GM15510 (cell line): Measurements from ENCODE around the gene AGPAT1.
A peak's percentile ranks its signal among the peaks of the same experiment; 100 is the strongest.

Experiments used
- POLR2A ChIP-seq: IDR thresholded peaks from 3 replicates; pipeline ENCODE4 v1.6.1; 2011; ENCODE audit warnings: borderline replicate concordance; ENCODE audit not compliant: insufficient read length; ENCODE audit errors: extremely low read depth

The AGPAT1 gene

GRCh38 chr6:32167154-32167760 lies 8.6 kb downstream of the AGPAT1 start:
- TF ChIP-seq POLR2A, result no peak

DNA sequence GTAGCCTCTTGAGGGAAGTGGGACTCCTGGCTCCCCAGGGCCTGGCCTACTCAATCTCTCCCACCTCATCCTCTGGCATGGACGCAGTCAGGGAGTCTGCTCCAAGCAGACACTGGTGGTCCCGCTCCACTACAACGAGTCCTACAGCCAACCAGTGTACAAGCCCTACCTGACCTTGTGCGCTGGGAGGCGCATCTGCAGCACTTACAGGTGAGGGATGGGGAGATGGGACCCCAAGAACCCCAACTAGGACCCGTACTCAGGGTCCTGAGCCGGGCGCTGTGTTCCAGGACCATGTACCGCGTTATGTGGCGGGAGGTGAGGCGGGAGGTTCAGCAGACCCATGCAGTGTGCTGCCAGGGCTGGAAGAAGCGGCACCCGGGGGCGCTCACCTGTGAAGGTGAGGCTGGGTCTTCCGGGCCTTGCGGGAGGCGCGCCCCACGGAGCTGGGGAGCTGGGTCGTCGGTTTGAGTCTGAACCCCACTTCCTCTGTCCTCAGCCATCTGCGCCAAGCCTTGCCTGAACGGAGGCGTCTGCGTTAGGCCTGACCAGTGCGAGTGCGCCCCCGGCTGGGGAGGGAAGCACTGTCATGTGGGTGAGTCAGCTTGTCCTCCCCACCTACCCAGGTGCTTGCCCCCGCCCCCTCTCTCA lies 9.3 kb downstream of the AGPAT1 start:
- TF ChIP-seq POLR2A, result no peak

- TF ChIP-seq POLR2A, result no peak
These were observed 11.6 kb downstream of the AGPAT1 start, which contains the start of gene EGFL8 for GRCh38 chr6:32164295-32164694. Gene EGFL8, plus strand, starts transcription at chr6:32164595. Its CDS starts 1,571 bp downstream, at chr6:32166166.

- TF ChIP-seq POLR2A, result no peak
These were observed 12.2 kb downstream of the AGPAT1 start for GRCh38 chr6:32163559-32164258.

- TF ChIP-seq POLR2A, result no peak
These were observed 17.8 kb downstream of the AGPAT1 start for GRCh38 chr6:32158052-32158451.

DNA sequence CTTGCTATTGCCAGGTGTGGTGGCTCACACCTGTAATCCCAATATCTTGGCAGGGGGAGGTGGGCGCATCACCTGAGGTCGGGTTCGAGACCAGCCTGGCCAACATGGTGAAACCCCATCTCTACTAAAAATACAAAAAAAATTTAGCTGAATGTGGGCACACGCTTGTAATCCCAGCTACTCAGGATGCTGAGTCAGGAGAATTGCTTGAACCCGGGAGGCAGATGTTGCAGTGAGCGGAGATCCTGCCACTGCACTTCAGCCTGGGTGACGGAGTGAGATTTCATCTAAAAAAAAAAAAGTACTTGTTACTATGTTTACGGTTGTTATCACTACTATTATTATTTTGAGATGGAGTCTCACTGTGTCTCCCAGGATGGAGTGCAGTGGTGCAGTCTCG lies 19.0 kb downstream of the AGPAT1 start:
- no peak for TF ChIP-seq POLR2A

DNA sequence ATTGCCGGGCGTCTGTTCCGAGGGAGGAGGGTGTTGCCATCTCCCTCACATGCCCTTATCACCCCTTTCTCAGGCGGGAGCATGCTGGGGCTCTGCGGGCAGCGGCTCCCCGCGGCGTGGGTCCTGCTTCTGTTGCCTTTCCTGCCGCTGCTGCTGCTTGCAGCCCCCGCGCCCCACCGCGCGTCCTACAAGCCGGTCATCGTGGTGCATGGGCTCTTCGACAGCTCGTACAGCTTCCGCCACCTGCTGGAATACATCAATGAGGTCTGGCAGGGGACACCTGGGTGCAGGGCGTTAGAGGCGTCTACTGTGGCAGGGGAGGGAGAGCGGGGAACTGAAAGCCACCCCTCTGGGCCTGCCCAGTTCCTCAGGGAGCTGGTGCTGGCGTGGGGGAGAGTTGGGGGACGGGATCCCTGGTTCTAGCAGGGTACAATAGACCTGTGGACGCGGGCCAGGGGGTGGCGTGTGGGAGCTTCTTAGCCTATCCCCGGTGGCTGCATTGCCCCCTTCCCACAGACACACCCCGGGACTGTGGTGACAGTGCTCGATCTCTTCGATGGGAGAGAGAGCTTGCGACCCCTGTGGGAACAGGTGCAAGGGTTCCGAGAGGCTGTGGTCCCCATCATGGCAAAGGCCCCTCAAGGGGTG lies 21.2 kb downstream of the AGPAT1 start:
- TF ChIP-seq POLR2A, result no peak

- TF ChIP-seq POLR2A, result peak; percentile 24
These were observed 22.0 kb downstream of the AGPAT1 start, which contains the start of gene PPT2 for GRCh38 chr6:32153564-32154513. Gene PPT2, plus strand, starts transcription at chr6:32154141. Its CDS starts 454 bp downstream, at chr6:32154595.

- TF ChIP-seq POLR2A, result no peak
These were observed 22.9 kb downstream of the AGPAT1 start for GRCh38 chr6:32152769-32153563.

DNA sequence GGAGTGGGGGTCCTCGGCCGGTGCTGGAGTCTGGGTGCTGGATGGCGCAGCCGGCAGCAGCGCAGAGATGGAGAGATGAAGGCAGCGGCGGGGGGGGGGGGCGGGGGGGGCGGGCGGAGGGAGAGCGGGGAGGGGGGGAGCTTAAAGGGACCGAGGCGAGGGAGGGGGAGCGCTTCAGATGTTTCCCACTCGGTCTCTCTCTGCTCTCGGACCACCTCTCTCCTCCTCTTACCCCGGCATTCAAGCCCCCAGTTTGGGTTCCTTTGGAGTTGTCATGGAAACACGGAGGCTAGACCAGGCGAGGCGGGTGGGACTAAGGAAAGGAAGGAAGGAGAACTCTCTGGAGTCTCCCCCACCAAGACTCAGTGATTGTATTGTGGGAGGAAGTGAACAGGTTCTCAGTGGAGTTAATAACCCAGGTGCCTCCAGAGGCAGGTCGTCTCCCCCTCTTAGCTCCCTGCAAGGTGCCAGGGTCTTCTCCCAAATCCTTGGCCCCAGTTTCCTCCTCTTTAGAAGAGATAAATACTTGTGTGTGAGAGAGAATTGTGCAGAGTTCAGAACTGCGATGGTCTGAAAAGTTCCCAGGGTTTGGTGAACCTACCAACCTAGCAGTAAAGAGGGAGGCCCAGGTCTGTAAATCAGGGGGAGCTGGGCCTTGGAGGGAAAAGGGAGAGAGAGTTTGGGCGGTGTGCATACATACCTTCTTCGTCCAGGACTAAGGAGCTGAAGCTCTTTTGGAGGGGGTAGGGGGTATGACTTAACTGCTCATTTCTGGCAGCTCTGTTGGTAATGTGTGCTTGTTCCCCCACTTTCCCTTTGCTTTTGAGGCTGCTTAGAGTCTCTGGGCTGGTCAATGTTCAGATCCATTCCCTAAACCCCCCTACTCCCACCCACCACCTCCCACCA lies 23.8 kb downstream of the AGPAT1 start, which contains the start of gene PRRT1:
Gene PRRT1 (minus strand): TSS at position 77 of the 906 bp plus-strand sequence. CDS start 112 bp downstream, outside the sequence.
- no peak for TF ChIP-seq POLR2A

DNA sequence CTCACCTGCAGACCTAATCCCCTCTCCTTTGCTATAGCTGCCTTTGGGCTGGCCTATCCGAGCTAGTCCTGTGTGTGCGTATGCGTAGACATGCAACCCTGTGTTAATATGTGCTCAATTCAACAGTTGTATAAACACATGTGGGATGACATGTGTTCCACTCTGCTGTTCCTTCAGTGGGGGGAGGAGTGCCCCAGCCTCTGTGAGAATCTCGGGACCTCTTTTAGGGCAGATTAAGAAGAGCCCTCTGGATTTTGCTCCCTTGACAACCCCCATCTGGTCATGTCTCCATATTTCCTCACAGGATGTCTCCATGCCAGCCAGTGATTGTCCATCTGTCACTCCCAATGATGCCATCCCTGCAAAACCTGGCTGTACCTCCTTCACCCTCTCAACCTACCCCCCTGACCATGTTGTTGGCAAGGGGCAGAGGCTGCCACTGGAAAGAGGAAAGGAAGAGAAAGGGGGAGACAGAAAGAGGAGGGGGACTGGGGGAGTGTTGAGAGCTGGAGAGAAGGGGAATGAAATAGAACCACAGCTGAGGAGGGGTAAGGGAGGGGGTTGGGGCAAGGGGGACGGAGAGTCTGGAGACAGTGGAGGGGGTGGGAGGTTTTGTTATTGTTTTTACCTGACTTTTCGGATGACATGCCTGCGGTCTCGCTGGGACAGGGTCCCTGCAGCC lies 24.6 kb downstream of the AGPAT1 start:
- TF ChIP-seq POLR2A, result no peak
